HG03196 (cell line): Measurements from ENCODE around the gene AGPAT2.
"Not testable (repeated sequence)": the region's sequence is repeated elsewhere in the genome, so short reads cannot be mapped to it uniquely, and the experiment has no call there.

Source experiments
- ATAC-seq: cut with Tn5 transposase; IDR thresholded peaks from one replicate; pipeline ENCODE4 v1.9.1; 2021; ENCODE audit not compliant: unreplicated experiment

Gene AGPAT2

DNA sequence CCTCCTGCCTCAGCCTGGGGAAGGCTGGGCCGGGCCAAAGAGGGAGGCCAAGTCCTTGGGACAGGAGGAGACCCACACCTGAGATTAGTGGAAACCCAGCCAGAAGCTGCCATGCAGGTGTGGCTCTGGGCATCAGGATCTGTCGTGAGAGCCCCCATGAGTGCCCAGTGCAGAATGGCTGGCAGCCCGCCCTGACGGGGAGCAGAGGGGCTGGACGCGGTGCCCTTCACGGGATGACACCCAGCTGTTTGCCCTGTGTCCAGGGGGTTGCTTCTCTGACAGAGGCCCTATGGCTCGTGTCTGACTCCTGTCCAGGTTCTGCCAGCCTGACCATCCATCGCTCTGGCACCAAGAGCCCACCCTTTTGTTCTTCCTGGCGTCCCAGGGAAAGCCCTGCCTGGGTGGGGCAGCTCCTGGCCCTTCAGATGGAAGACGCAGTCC is 33.7 kb upstream of the AGPAT2 start:
- ATAC-seq, result no peak

DNA sequence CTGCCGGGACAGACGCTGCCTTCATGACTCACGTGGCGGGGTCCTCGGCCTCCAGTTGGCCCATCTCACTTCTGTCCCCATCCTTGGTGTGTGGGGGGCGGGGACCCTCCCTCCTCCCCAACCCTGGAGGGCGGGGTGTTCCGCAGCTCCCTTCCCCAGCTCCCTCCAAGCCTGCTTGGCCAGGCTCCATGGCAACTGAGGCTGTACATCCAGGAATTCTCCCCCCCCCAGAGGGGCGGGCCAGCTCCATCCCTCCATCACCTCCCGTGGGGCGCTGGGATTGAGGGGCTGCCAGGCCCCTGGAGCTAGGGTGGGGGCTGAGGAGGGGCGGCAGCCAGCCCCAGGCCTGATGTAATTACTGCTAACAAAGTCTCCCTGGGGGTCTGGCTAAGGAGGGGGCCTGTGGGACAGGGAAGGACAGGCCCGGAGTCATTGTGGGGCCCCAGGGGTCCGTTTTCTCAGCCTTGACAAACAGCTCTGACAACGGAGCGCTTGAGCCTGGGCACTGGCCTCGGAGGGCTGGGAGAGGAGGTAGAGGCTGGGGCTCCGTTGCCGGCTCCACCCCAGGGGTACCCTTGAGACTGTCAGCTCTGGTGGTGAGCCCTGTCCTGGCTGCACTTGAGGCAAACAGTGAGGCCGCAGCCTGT is 33.1 kb upstream of the AGPAT2 start:
- no peak for ATAC-seq

- ATAC-seq, result no peak
Observed at GRCh38 chr9:136719195-136719880, 32.1 kb upstream of the AGPAT2 start.

GRCh38 chr9:136718345-136719194 is 31.3 kb upstream of the AGPAT2 start:
- no peak for ATAC-seq

GRCh38 chr9:136717399-136717798 is 30.1 kb upstream of the AGPAT2 start:
- no peak for ATAC-seq

DNA sequence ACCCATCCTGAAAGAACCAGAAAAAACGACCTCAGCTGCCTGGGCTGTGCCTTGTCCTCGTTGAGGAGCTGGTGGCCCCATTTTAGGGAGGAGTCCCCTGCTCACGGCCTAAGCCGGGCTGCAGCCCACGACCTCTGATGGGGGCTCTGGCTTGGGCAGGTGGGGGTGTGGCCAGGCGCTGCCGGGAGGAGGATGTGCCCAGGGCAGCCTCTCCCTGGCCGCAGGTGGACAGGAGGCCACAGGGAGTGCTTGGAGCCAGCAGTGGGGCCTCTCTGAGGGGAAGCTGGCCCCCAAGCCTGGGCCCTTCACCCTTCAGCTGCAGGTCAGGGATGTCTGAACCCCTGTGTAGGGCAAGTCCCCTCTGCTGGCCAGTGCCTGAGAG is 27.6 kb upstream of the AGPAT2 start:
- no peak for ATAC-seq

GRCh38 chr9:136714096-136714892 is 27.0 kb upstream of the AGPAT2 start:
- no peak for ATAC-seq

DNA sequence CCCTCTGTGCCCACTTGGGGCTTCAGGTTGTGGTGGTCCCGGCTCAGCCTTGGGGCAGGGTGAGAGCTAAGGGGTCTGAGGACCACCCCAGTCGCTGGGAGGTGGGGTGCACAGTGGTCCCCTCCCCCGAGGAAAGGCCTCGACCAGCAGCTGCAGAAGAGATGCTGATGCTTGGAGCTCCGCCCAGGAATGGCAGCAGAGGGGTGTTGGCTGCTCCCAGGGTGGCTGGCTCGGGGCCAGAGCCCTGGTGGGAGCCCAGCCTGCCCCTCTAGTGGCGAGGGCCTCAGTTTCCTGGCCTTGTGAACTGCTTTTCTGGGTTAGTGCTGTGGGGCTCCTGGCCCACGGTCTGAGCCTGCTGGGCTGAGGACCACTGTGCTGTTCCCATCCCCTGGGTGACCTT is 26.3 kb upstream of the AGPAT2 start:
- ATAC-seq, result no peak

DNA sequence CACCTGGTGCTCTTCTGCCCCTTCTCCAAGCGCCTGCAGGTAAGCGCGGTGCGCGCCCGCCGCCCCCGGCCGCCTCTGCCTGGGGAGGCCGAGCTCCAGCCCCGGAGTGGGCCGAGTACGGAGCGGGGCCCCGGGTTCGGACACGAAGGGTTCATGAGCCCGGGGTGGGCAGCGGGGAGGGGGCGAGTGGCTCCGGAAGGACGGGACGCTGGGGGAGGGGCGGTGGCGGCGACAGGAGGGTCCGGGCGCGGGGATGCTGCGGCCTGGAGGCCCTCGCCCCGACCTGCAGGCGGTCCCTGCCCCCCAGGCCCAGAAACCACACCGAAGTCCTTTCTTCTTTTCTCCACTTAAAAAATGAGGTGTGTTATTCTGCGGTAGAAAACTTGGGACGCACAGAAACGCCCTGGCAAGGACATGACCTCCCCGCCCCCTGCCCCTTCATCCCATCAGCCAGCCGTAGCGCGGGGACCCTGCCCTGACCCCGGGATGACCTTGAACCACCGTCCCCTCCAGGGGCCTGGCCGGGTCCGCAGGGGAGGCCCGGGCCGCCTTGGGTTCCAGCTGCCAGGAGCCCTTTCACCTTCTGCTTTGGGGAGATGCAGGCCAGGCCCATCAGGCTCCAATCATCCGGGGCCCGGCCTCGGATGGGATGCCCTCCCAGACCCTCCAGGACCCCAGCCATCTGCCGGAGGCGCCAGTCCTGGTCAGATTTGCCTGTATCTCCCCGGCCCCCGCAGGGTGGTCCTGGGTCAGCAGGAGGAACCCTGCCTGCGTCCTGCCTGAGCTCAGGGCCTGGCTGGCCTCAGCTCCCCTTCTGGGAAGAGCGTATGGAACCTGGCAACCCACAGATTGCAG is 25.7 kb upstream of the AGPAT2 start:
- no peak for ATAC-seq

GRCh38 chr9:136711751-136712689 is 24.8 kb upstream of the AGPAT2 start, which contains the start of gene DIPK1B:
TSS of gene DIPK1B (plus strand) at chr9:136712572. CDS start at chr9:136712666, 94 bp downstream.
- ATAC-seq, result no peak

DNA sequence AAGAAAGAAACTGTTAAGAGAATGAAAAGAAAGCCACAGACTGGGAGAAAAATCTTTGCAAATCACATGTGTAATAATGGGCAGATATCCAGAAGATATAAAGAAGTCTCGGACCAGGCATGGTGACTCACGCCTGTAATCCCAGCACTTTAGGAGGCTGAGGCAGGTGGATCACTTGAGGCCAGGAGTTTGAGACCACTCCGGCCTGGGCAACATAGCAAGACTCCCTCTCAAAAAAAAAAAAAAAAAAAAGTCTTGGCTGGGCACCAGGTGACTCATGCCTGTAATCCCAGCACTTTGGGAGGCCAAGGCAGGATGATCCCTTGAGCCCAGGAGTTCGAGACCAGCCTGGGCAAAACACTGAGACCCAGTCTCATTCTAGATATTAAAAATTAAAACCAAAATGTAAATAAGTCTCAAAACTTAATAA is 24.0 kb upstream of the AGPAT2 start:
- ATAC-seq, result not testable (repeated sequence)

DNA sequence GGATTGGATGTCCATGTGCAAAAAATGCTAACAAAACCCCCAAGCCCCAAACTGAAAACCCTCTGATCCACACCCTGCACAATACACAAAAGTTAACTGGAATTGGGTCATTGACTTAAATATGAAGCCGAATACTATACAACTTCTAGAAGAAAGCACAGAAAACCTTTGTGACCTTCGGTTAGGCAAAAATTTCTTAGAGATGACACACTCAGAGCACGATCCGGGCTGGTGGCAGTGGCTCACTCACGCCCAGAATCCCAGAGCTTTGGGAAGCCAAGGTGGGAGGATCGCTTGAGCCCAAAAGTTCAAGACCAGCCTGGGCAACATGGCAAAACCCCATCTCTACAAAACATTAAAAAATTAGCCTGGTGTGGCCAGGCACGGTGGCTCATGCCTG is 23.3 kb upstream of the AGPAT2 start:
- ATAC-seq, result no peak

- ATAC-seq, result no peak
Observed at GRCh38 chr9:136709454-136710109, 22.3 kb upstream of the AGPAT2 start.

DNA sequence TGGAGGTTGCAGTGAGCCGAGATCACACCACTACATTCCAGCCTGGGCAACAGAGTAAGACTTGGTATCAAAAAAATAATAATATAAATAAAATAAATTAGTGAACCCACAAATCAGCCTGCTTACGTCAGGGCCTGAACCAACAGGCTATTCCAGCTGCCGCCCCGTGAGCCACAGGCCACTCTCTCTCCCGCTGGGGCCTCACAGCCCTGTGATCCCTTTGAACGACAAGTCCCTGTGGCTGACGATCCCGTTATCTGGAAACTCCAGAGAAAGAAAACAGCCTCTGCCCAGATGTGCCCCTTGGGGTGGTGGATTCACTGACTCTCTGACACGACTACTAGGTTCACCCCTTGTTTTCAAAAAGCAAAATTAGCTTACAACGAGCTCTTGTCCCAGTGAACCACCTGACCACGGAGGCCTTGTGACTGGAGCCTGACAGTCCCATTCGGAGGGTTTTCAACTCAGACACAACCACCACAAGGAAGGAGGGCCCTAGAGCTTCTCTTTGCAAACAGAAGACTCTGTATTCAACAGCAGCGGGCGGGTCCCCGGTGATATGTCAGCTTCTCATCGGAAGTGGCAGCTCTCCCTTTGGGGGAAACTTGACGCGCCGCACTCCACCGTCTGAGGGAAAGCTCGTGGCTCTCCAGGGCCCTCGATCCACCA is 20.7 kb upstream of the AGPAT2 start:
- no peak for ATAC-seq

DNA sequence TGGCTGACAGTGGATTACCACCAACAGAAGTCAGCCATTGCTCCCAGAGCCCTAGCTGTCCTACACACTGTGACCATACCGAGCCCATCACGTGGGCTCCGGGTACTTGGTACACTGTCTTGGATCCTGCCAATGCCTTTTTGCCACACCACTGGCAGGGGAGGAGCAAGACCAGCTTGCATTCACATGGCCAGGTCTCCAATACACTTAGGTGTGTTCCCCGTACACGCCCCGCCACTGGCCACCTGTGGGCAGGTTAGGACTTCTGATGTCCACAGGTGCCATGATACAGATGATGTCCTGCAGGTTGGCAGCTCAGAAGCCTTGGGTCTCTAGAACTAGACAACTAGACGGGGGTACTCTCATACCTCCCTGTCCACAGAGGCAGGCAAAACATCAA is 19.8 kb upstream of the AGPAT2 start:
- no peak for ATAC-seq

DNA sequence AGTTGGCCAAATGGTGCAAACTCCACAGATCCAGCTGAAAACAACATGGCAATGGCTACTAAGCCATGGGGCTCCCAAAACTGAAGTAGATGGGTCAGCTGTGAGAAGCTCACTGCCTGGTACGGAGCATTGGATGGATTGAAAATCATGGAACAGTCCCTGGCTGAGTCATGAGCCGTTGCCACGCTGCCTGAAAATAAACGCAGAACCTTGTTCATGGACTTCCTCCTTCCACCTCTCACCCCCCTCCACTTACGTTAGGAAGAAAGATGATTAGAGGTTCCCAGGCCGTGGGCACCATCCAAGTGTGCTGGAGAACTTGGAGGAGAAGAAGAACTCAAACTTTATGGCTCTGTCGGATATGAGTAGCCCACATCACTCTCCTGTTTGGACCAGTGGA is 18.3 kb upstream of the AGPAT2 start:
- no peak for ATAC-seq

DNA sequence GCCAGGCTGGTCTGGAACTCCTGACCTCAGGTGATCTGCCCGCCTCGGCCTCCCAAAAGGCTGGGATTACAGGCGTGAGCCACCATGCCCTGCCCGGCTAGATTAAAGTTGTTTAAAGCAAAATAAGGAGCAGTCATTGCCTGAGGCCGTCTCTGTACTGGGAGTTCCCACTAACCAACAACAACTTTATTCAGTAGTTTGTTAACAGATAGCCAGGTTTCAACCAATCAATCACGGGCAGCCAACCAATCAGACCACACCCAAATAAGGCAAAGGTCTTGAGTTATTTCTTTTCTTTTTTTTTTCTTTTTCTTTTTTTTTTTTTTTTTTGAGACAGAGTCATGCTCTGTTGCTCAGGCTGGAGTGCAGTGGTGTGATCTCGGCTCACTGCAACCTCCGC is 17.5 kb upstream of the AGPAT2 start:
- ATAC-seq, result not testable (repeated sequence)
